ENCODE data around the gene TEX26. TPM values are rescaled to one million over a fixed set of nuclear protein-coding genes. Genes with fewer than 3 reads are reported as not detected.

TEX26 gene
- polyA plus RNA-seq, 3 donors = not detected

- Histone ChIP-seq H3K4me2 (replicated peaks; ENCODE audit: extremely low read depth, low read length, poor library complexity, severe bottlenecking) (no peak overlapping the region), H3K27ac (ENCODE audit: low read depth in 1 of 2, low read length in 2 of 2) (no peak overlapping the region), H3K9ac (ENCODE audit: insufficient read depth, low read length, poor library complexity, severe bottlenecking) (no peak overlapping the region), H3K27me3 (ENCODE audit: control insufficient read depth in 2 of 2, insufficient read depth in 2 of 2, low read length in 2 of 2) (no peaks in the 10 kb centered on the region), H3K36me3 (replicated peaks in 1 of 2; ENCODE audit: control insufficient read depth in 1 of 2, insufficient read depth in 2 of 2, low read length in 2 of 2) (no peaks in the 10 kb centered on the region), H3K4me1 (ENCODE audit: control insufficient read depth in 1 of 2, insufficient read depth in 2 of 2, low read length in 2 of 2) (no peaks in the 10 kb centered on the region), H3K9me3 (replicated peaks in 1 of 2; ENCODE audit: control insufficient read depth in 1 of 2, insufficient read depth in 1 of 2, low read length in 2 of 2) (no peaks in the 10 kb centered on the region), H3K79me2 (ENCODE audit: insufficient read depth, low read length) (no peaks in the 10 kb centered on the region), H4K20me1 (ENCODE audit: insufficient read depth, low read length) (no peaks in the 10 kb centered on the region), H2AFZ (ENCODE audit: insufficient read depth, low read depth, low read length, poor library complexity, severe bottlenecking) (no peak overlapping the region), H3K4me3 (replicated peaks in 1 of 3; ENCODE audit: low read depth in 2 of 3, low read length in 3 of 3) (no peak overlapping the region)
- H3K4me3 Mint-ChIP-seq = no peak overlapping the region
- WGBS (ENCODE audit: insufficient coverage) = 100% methylated on average over 2 of the region's 2 CpGs
- DNase-seq = no peak
- intact Hi-C loops (cut with micrococcal nuclease) = no loop called here
- no peaks in the 10 kb centered on the region for H3K4me1 Mint-ChIP-seq
- TF ChIP-seq CTCF (IDR thresholded peaks at IDR 0.05) = no peak
- H3K27ac Mint-ChIP-seq = no peak overlapping the region
- H3K36me3 Mint-ChIP-seq = no peaks in the 10 kb centered on the region
- H3K27me3 Mint-ChIP-seq (ENCODE audit: low read depth in 3 of 3) = peaks cover 6 to 14% (median 10%) of the 10 kb centered on the region in 3 donors
- peaks cover 0 to 2% (median 0%) of the 10 kb centered on the region in 7 donors for H3K9me3 Mint-ChIP-seq
Observed at GRCh38 chr13:30997697-30998096, 65.2 kb downstream of the TEX26 start.

GRCh38 chr13:30998136-30999088 lies 66.0 kb downstream of the TEX26 start:
- Histone ChIP-seq H3K27ac (ENCODE audit: low read depth in 1 of 2, low read length in 2 of 2) (no peak overlapping the region), H3K4me2 (replicated peaks; ENCODE audit: extremely low read depth, low read length, poor library complexity, severe bottlenecking) (no peak overlapping the region), H3K4me1 (ENCODE audit: control insufficient read depth in 1 of 2, insufficient read depth in 2 of 2, low read length in 2 of 2) (no peaks in the 10 kb centered on the region), H4K20me1 (ENCODE audit: insufficient read depth, low read length) (no peaks in the 10 kb centered on the region), H3K79me2 (ENCODE audit: insufficient read depth, low read length) (no peaks in the 10 kb centered on the region), H3K27me3 (ENCODE audit: control insufficient read depth in 2 of 2, insufficient read depth in 2 of 2, low read length in 2 of 2) (no peaks in the 10 kb centered on the region), H2AFZ (ENCODE audit: insufficient read depth, low read depth, low read length, poor library complexity, severe bottlenecking) (no peak overlapping the region), H3K9ac (ENCODE audit: insufficient read depth, low read length, poor library complexity, severe bottlenecking) (no peak overlapping the region), H3K4me3 (replicated peaks in 1 of 3; ENCODE audit: low read depth in 2 of 3, low read length in 3 of 3) (no peak overlapping the region), H3K9me3 (replicated peaks in 1 of 2; ENCODE audit: control insufficient read depth in 1 of 2, insufficient read depth in 1 of 2, low read length in 2 of 2) (no peaks in the 10 kb centered on the region), H3K36me3 (replicated peaks in 1 of 2; ENCODE audit: control insufficient read depth in 1 of 2, insufficient read depth in 2 of 2, low read length in 2 of 2) (no peaks in the 10 kb centered on the region)
- no peak overlapping the region for H3K27ac Mint-ChIP-seq
- no peak for TF ChIP-seq CTCF (IDR thresholded peaks at IDR 0.05)
- intact Hi-C loops (cut with micrococcal nuclease) = no loop called here
- DNase-seq = no peak
- H3K27me3 Mint-ChIP-seq (ENCODE audit: low read depth in 3 of 3) = peaks cover 6 to 13% (median 12%) of the 10 kb centered on the region in 3 donors
- no peaks in the 10 kb centered on the region for H3K36me3 Mint-ChIP-seq
- H3K4me3 Mint-ChIP-seq = no peak overlapping the region
- peaks cover 0 to 2% (median 0%) of the 10 kb centered on the region in 7 donors for H3K9me3 Mint-ChIP-seq
- WGBS (ENCODE audit: insufficient coverage) = 83% methylated on average over 7 of the region's 8 CpGs
- H3K4me1 Mint-ChIP-seq = no peaks in the 10 kb centered on the region

All from CD14-positive monocyte (primary cell).